ENCODE data around the gene AP2S1.
A peak's percentile ranks its signal among the peaks of the same experiment; 100 is the strongest.
"Not testable (repeated sequence)": the region's sequence is repeated elsewhere in the genome, so short reads cannot be mapped to it uniquely, and the experiment has no call there.

AP2S1 gene

DNA sequence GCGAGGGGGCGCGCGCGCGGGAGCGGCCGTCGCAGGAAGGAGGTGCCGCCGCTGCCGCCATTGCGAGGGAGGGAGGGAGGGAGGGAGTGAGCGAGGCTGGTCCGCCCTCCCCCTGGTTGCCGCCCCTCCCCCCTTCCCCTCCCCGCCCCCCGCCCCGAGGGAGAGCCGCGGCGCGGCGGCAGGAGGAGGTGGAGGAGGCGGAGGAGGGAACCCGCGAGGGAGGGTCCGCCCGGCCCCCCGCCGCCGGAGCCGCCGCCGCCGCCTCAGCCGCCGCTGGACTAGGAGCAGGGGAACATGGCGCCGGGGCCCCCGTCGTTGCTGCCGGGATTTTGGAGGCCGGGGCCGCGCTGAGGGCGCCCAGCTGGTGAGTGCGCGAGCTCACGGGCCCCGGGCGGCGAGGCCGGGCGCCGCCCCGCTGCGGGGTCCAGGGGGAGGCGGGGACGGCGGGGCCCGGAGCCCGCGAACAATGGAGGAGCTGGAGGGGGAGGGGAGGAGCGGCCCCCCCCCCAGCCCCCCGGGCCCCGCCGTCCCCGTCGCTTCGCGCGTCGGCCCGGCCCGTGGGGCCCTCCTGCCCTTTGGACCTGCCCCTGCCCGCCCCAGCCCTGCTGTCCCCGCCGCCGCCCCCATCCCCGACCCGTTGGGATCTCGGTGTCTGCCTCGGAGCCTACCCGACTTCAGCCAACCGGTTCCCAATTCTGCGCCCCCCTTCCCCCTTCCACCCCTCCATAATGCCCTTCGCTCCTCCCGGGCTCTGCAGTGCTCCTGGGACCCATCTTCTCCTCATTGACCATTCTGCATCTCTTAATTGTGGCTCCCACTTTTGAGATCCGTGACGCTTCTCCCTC is 10.4 kb upstream of the AP2S1 start, which contains the start of gene ARHGAP35:
Gene ARHGAP35, plus strand, starts transcription at position 152 of the 845 bp plus-strand sequence. CDS start 57,679 bp downstream, outside the sequence.
- peak within 1 kb of the TSS; percentile 86 for H3K4me3 ChIP-seq (ENCODE audit: low read length)
- no peak for TF ChIP-seq ZNF274 (IDR thresholded peaks at IDR 0.05; ENCODE audit: low read depth, low read length)

DNA sequence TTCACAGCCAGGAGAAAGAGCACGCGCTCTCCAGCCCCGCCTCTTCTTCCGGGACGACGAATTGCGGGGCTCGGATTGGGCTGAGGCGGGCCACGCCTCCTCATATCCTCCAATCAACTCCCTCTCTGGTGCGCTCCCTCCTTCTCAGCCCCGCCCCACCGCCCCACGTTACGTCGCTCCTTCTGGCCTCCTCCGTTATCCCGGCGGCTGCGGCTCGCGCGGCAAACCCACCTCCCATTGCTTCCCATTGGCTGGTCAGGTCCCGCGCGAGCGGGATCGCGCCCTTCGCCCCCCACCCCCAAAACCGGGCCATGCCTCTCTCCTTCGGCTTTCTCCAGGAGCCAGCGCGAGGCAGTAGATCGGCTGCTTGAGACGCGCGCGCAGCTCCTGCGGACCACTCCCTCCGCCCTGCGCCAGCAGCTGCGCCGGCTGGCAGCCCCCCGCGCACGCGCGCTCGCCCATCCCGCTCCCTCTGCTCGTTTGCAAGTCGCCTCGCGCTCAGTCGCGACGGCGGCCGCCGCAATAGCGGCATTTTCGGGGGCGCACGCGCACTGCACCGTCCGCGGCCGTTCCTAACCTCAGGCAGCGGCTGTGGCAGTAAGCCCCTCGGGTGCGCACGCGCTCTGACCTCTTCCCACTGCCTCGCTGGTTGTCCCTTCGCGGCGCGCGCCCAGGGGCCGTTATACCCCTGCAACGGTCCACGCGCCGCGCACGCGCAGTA is 9.6 kb upstream of the AP2S1 start:
- H3K4me3 ChIP-seq (ENCODE audit: low read length), result peak overlapping the region; percentile 81
- TF ChIP-seq ZNF274 (IDR thresholded peaks at IDR 0.05; ENCODE audit: low read depth, low read length), result no peak

DNA sequence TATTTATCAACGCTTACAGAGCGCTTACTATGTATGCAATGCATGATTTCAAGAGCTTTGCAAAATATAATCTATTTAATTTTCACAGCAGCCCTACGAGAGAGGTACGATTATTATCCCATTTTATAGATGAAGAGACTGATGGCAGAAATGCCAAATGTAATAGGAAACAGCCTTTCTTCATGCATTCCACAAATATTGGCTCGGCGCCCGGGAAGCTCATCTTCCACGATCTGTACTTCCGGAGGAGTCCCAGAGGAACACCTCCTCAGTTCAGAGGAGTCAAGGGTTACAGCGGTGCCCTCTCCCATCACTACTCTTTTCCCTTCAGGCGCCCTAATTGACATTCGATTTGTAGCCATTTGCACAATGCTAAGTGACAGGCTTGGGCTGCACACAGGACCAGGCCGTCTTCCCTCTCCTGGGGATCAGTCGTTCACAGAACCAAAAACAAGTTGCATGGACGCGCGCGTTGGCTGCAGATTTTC is 9.0 kb upstream of the AP2S1 start:
- peak overlapping the region; percentile 71 for H3K4me3 ChIP-seq (ENCODE audit: low read length)
- no peak for TF ChIP-seq ZNF274 (IDR thresholded peaks at IDR 0.05; ENCODE audit: low read depth, low read length)

DNA sequence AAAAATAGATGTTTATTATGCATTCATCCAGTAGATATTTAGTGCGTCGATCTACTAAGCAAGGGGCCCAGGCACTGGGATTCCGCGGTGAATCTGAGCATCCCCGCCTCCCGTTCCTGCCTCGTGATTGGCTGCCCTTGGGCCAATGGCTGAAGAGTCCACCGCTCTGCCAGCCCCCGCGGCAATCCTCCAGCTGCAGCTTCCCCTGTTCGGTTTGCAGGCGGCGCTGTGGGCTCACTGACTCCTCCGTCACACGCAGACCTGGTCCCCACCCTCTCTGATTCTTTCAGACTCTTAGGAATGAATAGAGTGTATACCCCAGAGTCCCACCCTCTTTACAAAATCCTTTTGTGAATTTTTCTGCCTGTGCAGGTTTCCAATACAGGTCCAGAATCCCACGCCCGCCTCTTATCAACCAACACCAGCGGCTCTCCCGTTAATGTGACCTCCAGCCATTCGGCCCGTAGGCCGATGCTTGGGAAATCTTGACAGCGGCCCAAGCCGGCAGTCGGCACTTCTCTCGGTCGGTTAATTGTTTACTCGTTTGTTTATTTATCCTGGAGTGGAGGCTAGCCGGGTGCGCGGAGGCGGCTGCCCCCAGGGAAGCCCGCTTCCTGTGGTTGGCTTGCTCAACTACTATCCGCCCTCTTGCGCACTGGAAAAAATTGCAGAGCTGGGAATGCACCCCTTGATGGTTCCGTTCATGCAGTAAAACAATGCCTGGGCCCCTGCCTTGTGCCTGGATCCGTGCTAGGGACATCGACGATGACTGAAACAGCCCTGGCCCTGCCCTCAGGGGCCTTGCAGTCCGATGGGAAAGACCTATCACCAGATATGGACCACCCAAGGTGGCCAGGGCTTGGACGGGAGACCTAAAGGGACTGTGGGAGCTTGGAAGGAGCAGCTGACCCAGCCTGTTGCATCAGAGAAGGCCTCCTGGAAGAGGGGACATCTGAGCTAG is 5.7 kb upstream of the AP2S1 start:
- no peak for TF ChIP-seq ZNF274 (IDR thresholded peaks at IDR 0.05; ENCODE audit: low read depth, low read length)
- peak overlapping the region; percentile 10; the same call in 1 of the 2 replicates for H3K4me3 ChIP-seq (ENCODE audit: low read length)

DNA sequence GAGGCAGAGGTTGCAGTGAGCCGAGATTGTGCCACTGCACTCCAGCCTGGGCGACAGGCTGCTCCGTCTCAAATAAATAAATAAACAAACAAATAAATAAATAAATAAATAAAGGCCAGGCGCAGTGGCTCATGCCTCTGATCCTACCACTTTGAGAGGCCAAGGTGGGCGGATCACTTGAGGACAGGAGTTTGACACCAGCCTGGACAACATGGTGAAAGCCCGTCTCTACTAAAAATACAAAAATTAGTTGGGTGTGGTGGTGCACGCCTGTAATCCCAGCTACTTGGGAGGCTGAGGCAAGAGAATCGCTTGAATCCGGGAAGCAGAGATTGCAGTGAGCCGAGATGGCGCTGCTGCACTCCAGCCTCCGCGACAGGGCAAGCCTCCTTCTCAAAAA is 4.1 kb upstream of the AP2S1 start:
- not testable (repeated sequence) for H3K4me3 ChIP-seq (ENCODE audit: low read length)

DNA sequence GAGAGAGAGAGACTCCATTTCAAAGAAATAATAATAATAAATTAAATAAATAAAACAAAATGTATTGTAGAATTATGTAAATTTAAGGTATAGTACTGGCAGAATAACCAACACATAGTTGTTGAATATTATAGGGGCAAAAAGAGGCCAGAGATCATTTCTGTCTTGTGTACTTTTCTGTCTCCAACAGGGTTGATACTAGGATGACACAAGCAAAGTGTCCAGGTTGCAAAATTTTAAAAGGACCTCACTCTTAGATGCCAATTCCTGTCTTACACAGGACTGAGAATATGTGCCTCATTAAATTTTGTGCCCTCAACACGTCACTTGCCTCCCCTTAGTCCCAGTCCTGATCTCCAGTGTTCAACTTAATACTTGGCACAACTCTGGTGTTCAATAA is 2.2 kb upstream of the AP2S1 start:
- no peak overlapping the region for H3K4me3 ChIP-seq (ENCODE audit: low read length)
- no peak for TF ChIP-seq ZNF274 (IDR thresholded peaks at IDR 0.05; ENCODE audit: low read depth, low read length)

DNA sequence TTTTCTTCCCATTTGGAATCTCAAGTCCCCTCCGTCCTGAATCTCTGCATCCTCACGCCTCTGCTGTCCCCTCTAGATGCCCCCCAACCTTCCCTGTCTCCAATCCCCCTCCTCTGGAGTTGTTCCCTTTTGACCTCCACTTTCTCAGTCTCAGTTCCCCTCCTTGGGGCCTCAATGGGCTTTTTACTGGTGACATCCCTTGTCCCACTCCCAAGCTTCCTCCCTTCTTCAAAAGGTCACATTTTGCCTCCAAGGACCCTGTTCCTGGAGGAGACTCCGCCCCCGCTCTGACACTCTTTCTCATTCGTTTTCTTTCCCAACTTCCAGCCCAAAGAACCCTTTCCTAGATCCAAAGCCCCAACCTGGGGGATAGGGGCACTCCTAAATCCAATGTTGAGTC is 1.0 kb downstream of the AP2S1 start:
- TF ChIP-seq ZNF274 (IDR thresholded peaks at IDR 0.05; ENCODE audit: low read depth, low read length), result no peak
- H3K4me3 ChIP-seq (ENCODE audit: low read length), result peak overlapping the region; percentile 88

DNA sequence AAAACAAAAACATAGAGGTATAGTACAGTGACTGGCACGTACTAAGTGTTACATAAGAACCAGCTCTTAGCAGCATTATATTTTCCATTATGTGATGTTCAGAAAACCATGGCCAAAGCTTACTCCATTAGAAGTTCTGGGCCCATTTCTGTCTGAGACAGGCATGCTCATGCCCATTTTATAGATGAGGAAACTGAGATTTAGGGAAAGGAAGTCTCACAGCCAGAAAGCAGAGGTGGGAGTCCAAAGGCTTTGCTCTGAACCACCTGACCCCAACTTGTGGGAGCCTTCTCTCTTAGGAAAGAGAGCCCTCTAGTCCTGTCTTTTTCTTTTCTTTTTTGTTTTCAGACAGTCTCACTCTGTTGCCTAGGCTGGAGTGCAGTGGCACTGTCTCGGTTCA is 2.3 kb downstream of the AP2S1 start:
- H3K4me3 ChIP-seq (ENCODE audit: low read length), result no peak overlapping the region

DNA sequence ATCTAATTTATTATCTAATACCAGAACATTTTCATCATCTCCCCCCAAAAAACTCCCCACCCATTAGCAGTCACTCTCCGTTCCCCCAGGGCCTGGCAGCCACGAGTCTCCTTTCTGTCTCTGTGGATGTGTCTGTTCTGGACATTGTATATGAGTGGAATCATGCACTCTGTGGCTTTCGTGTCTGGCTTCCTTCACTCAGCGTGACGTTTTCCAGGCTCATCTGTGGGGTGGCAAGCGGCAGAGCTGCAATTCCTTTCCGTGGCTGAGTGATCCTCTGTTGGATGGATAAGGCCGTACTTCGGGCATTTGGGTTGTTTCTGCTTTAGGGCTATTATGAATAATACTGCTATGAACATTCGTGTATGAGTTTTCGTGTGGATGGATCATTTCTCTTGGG is 3.1 kb downstream of the AP2S1 start:
- no peak overlapping the region for H3K4me3 ChIP-seq (ENCODE audit: low read length)
- no peak for TF ChIP-seq ZNF274 (IDR thresholded peaks at IDR 0.05; ENCODE audit: low read depth, low read length)

More for the DNA sequence above, 2.3 kb downstream of the AP2S1 start:
- no peak for TF ChIP-seq ZNF274 (IDR thresholded peaks at IDR 0.05; ENCODE audit: low read depth, low read length)

DNA sequence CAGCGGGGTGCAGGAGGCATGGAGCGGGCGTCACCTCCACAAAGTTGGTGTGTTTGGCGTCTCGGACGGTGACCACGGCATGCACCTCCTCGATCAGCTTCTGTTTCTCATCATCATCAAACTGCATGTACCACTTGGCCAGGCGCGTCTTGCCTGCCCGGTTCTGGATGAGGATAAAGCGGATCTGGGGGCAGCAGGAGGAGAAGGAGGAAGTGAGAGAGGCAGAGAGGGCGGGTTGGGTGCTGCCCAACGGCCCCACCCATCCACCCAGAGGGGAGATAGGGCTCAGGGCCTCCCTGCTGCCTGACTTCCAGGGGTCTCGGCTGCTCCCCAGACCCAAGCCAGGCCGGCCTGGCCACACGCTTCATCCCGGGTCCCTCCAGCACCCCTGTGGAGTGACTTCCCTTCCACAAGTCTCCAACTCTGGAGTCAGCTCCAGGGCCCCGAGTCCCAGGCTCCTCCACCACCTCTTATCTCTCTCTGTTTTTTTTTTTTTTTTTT is 4.6 kb downstream of the AP2S1 start:
- H3K4me3 ChIP-seq (ENCODE audit: low read length), result no peak overlapping the region
- TF ChIP-seq ZNF274 (IDR thresholded peaks at IDR 0.05; ENCODE audit: low read depth, low read length), result no peak

DNA sequence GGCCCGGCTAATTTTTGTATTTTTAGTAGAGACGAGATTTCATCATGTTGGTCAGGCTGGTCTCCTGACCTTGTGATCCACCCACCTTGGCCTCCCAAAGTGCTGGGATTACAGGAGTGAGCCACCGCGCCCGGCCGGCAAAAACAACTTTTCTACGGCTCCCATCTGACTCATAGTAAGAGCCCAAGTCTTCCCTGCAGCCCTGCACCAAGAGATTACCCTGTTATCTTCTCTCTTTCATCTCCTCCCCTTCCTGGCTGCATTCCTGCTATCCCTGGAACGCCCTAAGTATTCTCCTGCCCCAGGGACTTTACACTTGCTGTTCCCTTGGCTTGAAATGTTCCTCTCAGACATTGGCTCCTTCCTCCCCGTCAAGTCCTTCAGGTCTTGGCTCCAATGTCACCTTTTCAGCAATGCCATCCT is 6.6 kb downstream of the AP2S1 start:
- H3K4me3 ChIP-seq (ENCODE audit: low read length), result no peak overlapping the region
- TF ChIP-seq ZNF274 (IDR thresholded peaks at IDR 0.05; ENCODE audit: low read depth, low read length), result no peak

DNA sequence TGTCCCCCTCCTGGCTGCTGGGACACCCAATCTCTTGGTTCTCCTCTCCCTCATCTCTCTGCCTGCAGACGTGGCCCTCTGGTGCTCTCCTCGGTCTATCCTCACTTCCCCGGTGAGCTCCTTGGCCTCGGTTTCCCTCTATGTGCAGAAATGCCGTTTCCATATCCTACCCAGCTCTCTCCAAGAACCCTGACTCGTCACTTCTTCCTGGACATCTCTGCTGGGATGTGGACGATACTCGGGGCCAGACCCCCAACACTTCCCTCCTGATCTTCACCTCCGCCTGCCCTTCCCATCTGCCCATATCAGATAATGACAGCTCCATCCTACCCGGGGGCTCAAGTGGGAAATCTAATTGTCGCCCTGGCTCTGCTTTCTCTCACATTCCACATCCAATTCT is 7.9 kb downstream of the AP2S1 start:
- no peak overlapping the region for H3K4me3 ChIP-seq (ENCODE audit: low read length)
- no peak for TF ChIP-seq ZNF274 (IDR thresholded peaks at IDR 0.05; ENCODE audit: low read depth, low read length)

DNA sequence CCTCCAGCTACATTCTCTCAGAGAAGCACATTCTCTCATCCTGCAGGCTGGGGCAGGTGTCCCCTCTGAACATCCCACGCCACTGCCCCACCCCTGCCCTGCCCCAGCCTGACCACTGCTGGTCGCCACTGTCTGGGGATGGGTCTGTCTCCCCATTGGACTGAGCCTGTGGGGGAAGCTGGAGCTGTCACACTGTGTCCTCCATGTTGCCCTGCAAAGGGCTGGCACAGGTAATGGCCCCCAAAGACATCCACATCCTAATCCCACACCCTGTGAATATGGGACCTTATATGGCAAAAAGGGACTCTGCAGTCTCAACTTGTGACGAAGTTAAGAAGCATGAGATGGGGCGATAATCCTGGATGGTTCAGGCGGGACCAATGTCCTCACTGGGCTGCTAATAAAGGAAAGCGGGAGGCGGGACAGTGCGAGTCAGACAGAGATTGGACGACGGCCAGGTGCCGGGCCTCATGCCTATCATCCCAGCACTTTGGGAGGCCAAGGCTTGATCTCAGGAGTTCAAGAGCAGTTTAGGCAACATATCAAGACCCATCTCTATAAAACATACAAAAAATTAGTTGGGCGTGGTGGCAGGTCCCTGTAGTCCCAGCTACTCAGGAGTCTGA is 9.1 kb downstream of the AP2S1 start:
- TF ChIP-seq ZNF274 (IDR thresholded peaks at IDR 0.05; ENCODE audit: low read depth, low read length), result no peak

More for the DNA sequence above, 9.1 kb downstream of the AP2S1 start:
- no peak overlapping the region for H3K4me3 ChIP-seq (ENCODE audit: low read length)

Data from GM08714 (cell line).